Measurements from ENCODE around the gene TAF5L.
A peak's percentile ranks its signal among the peaks of the same experiment; 100 is the strongest.

TAF5L gene

DNA sequence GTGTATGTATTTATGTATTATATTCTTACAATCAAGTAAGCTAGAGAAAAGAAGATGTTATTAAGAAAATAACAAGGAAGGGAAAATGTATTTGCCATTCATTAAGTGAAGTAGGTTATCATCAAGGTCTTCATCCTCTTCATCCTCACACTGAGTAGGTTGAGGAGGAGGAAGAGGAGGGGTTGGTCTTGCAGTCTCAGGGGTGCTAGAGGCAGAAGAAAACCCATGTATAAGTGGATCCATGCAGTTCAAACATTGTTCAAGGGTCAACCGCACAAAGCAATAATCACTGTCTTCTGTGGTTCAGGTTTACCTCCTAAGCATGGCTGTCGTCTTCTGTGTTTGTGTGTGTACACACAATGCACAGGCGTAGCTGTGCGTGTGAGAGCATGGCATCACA, 17.0 kb upstream of the TAF5L start:
- WGBS, 2 experiments: 96% methylated on average over 4 of the region's 4 CpGs
- H3K27ac ChIP-seq (ENCODE audit: insufficient read depth, low read depth, low read length, poor library complexity, severe bottlenecking): no peak overlapping the region
- H3K4me1 ChIP-seq (ENCODE audit: control insufficient read depth, insufficient read depth, low read length): no peaks in the 10 kb centered on the region
- H3K9me3 ChIP-seq (ENCODE audit: control insufficient read depth, low read length): no peaks in the 10 kb centered on the region
- no peak overlapping the region for H3K4me3 ChIP-seq (ENCODE audit: insufficient read depth, low read depth, low read length)
- H3K36me3 ChIP-seq (ENCODE audit: control insufficient read depth, insufficient read depth, low read length): peaks cover 28% of the 10 kb centered on the region
- no peaks in the 10 kb centered on the region for H3K27me3 ChIP-seq (ENCODE audit: control insufficient read depth, insufficient read depth, low read length, poor library complexity, severe bottlenecking)

GRCh38 chr1:229642376-229642775, 16.5 kb upstream of the TAF5L start:
- Histone ChIP-seq H3K4me1 (ENCODE audit: control insufficient read depth, insufficient read depth, low read length) (no peaks in the 10 kb centered on the region), H3K4me3 (ENCODE audit: insufficient read depth, low read depth, low read length) (no peak overlapping the region), H3K9me3 (ENCODE audit: control insufficient read depth, low read length) (no peaks in the 10 kb centered on the region), H3K36me3 (ENCODE audit: control insufficient read depth, insufficient read depth, low read length) (peaks cover 28% of the 10 kb centered on the region), H3K27me3 (ENCODE audit: control insufficient read depth, insufficient read depth, low read length, poor library complexity, severe bottlenecking) (no peaks in the 10 kb centered on the region), H3K27ac (ENCODE audit: insufficient read depth, low read depth, low read length, poor library complexity, severe bottlenecking) (no peak overlapping the region)
- 92 to 96% methylated on average over 5 of the region's 5 CpGs for WGBS, 2 experiments

GRCh38 chr1:229641306-229641705, 15.4 kb upstream of the TAF5L start:
- Histone ChIP-seq H3K4me3 (ENCODE audit: insufficient read depth, low read depth, low read length) (no peak overlapping the region), H3K27ac (ENCODE audit: insufficient read depth, low read depth, low read length, poor library complexity, severe bottlenecking) (no peak overlapping the region), H3K9me3 (ENCODE audit: control insufficient read depth, low read length) (no peaks in the 10 kb centered on the region), H3K27me3 (ENCODE audit: control insufficient read depth, insufficient read depth, low read length, poor library complexity, severe bottlenecking) (no peaks in the 10 kb centered on the region), H3K36me3 (ENCODE audit: control insufficient read depth, insufficient read depth, low read length) (peaks cover 32% of the 10 kb centered on the region), H3K4me1 (ENCODE audit: control insufficient read depth, insufficient read depth, low read length) (no peaks in the 10 kb centered on the region)
- WGBS, 2 experiments: 95 to 97% methylated on average over 3 of the region's 3 CpGs

- Histone ChIP-seq H3K27ac (ENCODE audit: insufficient read depth, low read depth, low read length, poor library complexity, severe bottlenecking) (no peak overlapping the region), H3K4me3 (ENCODE audit: insufficient read depth, low read depth, low read length) (no peak overlapping the region), H3K36me3 (ENCODE audit: control insufficient read depth, insufficient read depth, low read length) (peaks cover 36% of the 10 kb centered on the region), H3K27me3 (ENCODE audit: control insufficient read depth, insufficient read depth, low read length, poor library complexity, severe bottlenecking) (no peaks in the 10 kb centered on the region), H3K9me3 (ENCODE audit: control insufficient read depth, low read length) (no peaks in the 10 kb centered on the region), H3K4me1 (ENCODE audit: control insufficient read depth, insufficient read depth, low read length) (no peaks in the 10 kb centered on the region)
- 96 to 97% methylated on average over 12 of the region's 12 CpGs for WGBS, 2 experiments
Measured at GRCh38 chr1:229640455-229640854, 14.5 kb upstream of the TAF5L start.

DNA sequence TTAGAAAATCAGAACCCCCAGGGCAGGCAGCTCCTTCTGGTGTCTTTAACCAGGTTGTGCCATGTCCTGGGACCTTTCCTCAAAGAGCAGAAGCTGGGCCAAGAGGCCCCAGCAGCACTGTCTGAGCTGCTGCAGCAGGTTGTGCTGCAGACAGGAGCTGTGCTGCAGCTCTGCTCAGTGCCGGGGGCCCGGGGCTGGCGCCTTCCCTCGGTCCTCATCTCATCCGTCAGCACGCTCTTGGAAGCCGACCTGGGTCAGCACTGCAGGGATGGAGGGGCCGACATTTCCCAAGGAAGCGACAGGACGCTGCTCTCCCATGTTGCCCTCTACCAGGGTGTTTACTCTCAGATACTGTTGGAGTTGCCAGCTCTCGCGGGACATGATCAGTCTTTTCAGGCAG, 11.8 kb upstream of the TAF5L start:
- Histone ChIP-seq H3K9me3 (ENCODE audit: control insufficient read depth, low read length) (no peaks in the 10 kb centered on the region), H3K36me3 (ENCODE audit: control insufficient read depth, insufficient read depth, low read length) (peaks cover 30% of the 10 kb centered on the region), H3K4me3 (ENCODE audit: insufficient read depth, low read depth, low read length) (no peak overlapping the region), H3K27ac (ENCODE audit: insufficient read depth, low read depth, low read length, poor library complexity, severe bottlenecking) (no peak overlapping the region), H3K27me3 (ENCODE audit: control insufficient read depth, insufficient read depth, low read length, poor library complexity, severe bottlenecking) (no peaks in the 10 kb centered on the region), H3K4me1 (ENCODE audit: control insufficient read depth, insufficient read depth, low read length) (no peaks in the 10 kb centered on the region)
- 94 to 97% methylated on average over 12 of the region's 12 CpGs for WGBS, 2 experiments

GRCh38 chr1:229636042-229636441, 10.1 kb upstream of the TAF5L start:
- H3K27ac ChIP-seq (ENCODE audit: insufficient read depth, low read depth, low read length, poor library complexity, severe bottlenecking): no peak overlapping the region
- no peaks in the 10 kb centered on the region for H3K9me3 ChIP-seq (ENCODE audit: control insufficient read depth, low read length)
- no peak overlapping the region for H3K4me3 ChIP-seq (ENCODE audit: insufficient read depth, low read depth, low read length)
- peaks cover 30% of the 10 kb centered on the region for H3K36me3 ChIP-seq (ENCODE audit: control insufficient read depth, insufficient read depth, low read length)
- WGBS, 2 experiments: 94 to 95% methylated on average over 9 of the region's 9 CpGs
- H3K27me3 ChIP-seq (ENCODE audit: control insufficient read depth, insufficient read depth, low read length, poor library complexity, severe bottlenecking): no peaks in the 10 kb centered on the region
- no peaks in the 10 kb centered on the region for H3K4me1 ChIP-seq (ENCODE audit: control insufficient read depth, insufficient read depth, low read length)

- peaks cover 20% of the 10 kb centered on the region for H3K36me3 ChIP-seq (ENCODE audit: control insufficient read depth, insufficient read depth, low read length)
- no peak overlapping the region for H3K27ac ChIP-seq (ENCODE audit: insufficient read depth, low read depth, low read length, poor library complexity, severe bottlenecking)
- no peak overlapping the region for H3K4me3 ChIP-seq (ENCODE audit: insufficient read depth, low read depth, low read length)
- no peaks in the 10 kb centered on the region for H3K27me3 ChIP-seq (ENCODE audit: control insufficient read depth, insufficient read depth, low read length, poor library complexity, severe bottlenecking)
- H3K9me3 ChIP-seq (ENCODE audit: control insufficient read depth, low read length): no peaks in the 10 kb centered on the region
- peaks cover 7% of the 10 kb centered on the region for H3K4me1 ChIP-seq (ENCODE audit: control insufficient read depth, insufficient read depth, low read length)
- WGBS, 2 experiments: 96 to 97% methylated on average over 2 to 4 of the region's 6 CpGs
Measured at GRCh38 chr1:229631966-229632365, 6.0 kb upstream of the TAF5L start.

GRCh38 chr1:229631148-229631547, 5.2 kb upstream of the TAF5L start:
- no peaks in the 10 kb centered on the region for H3K27me3 ChIP-seq (ENCODE audit: control insufficient read depth, insufficient read depth, low read length, poor library complexity, severe bottlenecking)
- peaks cover 9% of the 10 kb centered on the region for H3K4me1 ChIP-seq (ENCODE audit: control insufficient read depth, insufficient read depth, low read length)
- no peaks in the 10 kb centered on the region for H3K9me3 ChIP-seq (ENCODE audit: control insufficient read depth, low read length)
- H3K36me3 ChIP-seq (ENCODE audit: control insufficient read depth, insufficient read depth, low read length): peaks cover 13% of the 10 kb centered on the region
- WGBS, 2 experiments: 94 to 96% methylated on average over 3 of the region's 3 CpGs
- H3K4me3 ChIP-seq (ENCODE audit: insufficient read depth, low read depth, low read length): no peak overlapping the region
- no peak overlapping the region for H3K27ac ChIP-seq (ENCODE audit: insufficient read depth, low read depth, low read length, poor library complexity, severe bottlenecking)

- Histone ChIP-seq H3K9me3 (ENCODE audit: control insufficient read depth, low read length) (no peaks in the 10 kb centered on the region), H3K27me3 (ENCODE audit: control insufficient read depth, insufficient read depth, low read length, poor library complexity, severe bottlenecking) (peaks cover 7% of the 10 kb centered on the region), H3K36me3 (ENCODE audit: control insufficient read depth, insufficient read depth, low read length) (no peaks in the 10 kb centered on the region), H3K4me3 (ENCODE audit: insufficient read depth, low read depth, low read length) (no peak overlapping the region), H3K27ac (ENCODE audit: insufficient read depth, low read depth, low read length, poor library complexity, severe bottlenecking) (no peak overlapping the region), H3K4me1 (ENCODE audit: control insufficient read depth, insufficient read depth, low read length) (peaks cover 9% of the 10 kb centered on the region)
- WGBS, 2 experiments: 96 to 100% methylated on average over 1 to 2 of the region's 2 CpGs
Measured at GRCh38 chr1:229629261-229629660, 3.3 kb upstream of the TAF5L start.

DNA sequence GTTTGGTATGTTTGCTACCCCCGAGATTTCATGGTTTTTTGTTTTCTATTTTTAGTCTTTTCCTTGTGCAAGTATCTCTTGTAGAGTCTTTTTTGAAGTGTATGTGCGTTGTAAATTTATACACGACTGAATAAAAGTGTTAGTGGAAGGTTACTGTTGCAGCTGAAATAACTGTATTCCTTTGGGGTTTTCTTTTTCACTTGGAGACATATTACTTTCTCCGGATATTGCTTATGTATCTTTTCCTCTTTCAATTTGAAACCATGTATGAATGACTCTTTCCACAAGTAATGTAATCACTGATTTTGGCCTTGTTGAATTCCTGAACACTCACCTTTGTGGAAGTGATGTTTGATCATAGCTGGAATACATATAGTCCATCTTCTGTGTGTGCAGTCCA, 1.1 kb upstream of the TAF5L start:
- Histone ChIP-seq H3K4me1 (ENCODE audit: control insufficient read depth, insufficient read depth, low read length) (peaks cover 9% of the 10 kb centered on the region), H3K4me3 (ENCODE audit: insufficient read depth, low read depth, low read length) (peak overlapping the region; percentile 98), H3K9me3 (ENCODE audit: control insufficient read depth, low read length) (no peaks in the 10 kb centered on the region), H3K36me3 (ENCODE audit: control insufficient read depth, insufficient read depth, low read length) (no peaks in the 10 kb centered on the region), H3K27ac (ENCODE audit: insufficient read depth, low read depth, low read length, poor library complexity, severe bottlenecking) (no peak overlapping the region), H3K27me3 (ENCODE audit: control insufficient read depth, insufficient read depth, low read length, poor library complexity, severe bottlenecking) (peaks cover 8% of the 10 kb centered on the region)
- 9 to 11% methylated on average over 4 of the region's 4 CpGs for whole genome bisulfite sequencing, 2 experiments

Measured in ectodermal cell (in vitro differentiated cells).